GDM1 (cell line): ENCODE data around the gene PCNP.
"Not testable (repeated sequence)": the region's sequence is repeated elsewhere in the genome, so short reads cannot be mapped to it uniquely, and the experiment has no call there.

ENCODE experiments used
- DNase-seq: peaks from one replicate; lab custom pipeline; 2025; lab: John Stamatoyannopoulos, UW

PCNP gene

DNA sequence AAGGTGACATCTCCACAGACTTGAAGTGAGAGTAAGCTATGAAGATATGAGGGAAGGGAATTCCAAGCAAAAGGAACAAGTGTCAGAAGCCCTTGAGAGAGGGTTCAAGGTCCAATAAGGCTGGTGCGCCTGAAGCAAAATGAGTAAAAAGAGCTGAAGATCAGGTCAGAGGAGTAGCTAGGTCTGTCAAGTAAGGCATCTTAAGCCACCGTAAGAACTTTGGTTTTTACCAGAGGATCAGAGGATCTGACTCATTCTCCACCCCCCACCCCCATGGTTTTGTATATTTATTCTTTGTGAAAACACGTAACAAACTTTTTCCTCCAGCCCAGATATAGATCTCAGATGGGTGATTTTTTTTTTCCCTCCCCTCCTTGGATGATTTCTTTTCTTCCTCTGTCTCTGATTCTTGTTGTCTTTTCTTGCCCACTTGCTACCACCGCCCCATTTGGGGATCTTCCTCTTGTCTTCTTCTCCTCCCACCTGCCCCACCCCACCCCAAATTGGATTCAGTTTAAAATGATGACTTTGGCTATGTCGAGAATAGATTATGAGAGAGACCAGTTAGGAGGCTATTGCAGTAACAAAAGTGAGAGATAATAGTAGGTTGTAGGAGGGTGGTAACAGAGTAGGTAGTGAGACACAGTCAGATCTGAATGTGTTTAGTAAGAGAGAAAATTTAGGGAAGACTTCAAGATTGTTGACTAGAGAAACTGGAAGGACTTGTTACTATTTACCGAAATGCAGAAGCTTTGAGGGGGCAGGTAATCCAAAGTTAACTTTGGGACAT is 6.3 kb upstream of the PCNP start:
- no peak for DNase-seq

DNA sequence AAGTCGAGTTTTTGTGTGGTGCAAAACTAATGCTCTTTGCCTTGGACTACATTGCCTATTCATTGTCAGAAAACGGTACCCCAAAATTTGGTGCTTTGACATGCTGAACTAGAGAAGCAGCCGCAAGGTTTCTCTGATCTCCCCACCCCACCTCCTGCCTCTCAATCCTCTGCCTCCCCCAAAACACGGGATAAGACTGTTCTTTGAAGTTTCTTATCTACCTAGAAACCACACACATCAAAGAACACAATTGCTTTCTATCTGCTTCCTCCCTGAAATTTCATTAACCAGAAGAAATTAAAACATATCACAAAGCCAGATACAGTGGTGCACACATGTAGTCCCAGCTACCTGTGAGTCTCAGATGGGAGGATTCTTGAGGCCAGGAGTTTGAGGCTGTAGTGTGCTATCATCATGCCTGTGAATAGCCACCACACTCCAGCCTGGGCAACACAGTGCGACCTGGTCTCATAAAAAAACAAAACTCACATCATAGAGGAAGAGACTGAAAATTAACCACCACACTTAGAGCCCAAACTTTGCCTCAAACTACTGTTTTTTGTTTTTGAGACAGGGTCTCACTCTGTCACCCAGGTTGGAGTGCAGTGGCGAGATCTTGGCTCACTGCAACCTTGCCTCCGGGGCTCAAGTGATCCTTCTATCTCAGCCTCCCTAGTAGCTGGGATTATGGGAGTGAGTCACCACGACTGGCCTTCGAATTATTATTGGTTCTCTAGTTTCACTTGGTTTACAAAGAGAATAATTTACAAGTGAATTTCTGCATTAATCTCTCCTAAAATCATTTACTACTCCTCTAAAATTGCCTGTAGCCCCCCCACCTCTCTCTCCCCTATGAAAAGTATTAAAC is 2.7 kb upstream of the PCNP start:
- DNase-seq: no peak

DNA sequence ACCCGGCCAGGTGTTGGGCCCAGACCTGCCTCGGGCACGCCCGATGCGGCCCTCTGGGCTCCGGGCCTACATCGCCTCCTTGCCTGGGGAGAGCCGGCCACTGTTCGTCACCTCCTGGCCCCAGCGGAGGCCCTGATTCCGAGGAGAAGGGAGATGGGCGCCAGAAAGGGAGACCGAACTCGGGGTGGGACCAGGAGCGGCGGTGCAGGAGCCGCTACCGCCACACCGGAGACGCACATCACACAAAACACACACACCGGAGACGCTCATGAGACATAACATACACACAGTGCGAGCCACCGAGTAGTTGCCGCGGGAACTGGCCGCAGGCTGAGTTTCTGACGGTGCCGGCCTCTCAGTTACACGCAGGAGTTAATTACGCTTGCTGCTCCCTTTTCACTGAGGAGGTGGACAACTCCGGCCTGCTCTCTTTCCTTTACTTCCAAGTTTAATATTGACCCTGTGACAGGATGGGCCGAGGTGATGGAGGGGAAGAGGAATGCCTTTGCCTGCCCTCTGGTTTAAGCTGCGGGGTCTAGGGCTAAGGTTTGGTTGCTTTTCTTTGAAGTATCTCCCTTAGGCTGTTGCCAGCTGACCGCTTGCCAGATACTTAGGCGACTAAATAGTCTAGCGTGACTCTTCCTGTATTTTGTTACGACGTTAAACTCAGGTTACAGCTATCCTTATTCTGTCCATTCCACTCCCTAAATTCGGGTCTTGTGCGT is 570 bp downstream of the PCNP start:
- peak; percentile 39 for DNase-seq

DNA sequence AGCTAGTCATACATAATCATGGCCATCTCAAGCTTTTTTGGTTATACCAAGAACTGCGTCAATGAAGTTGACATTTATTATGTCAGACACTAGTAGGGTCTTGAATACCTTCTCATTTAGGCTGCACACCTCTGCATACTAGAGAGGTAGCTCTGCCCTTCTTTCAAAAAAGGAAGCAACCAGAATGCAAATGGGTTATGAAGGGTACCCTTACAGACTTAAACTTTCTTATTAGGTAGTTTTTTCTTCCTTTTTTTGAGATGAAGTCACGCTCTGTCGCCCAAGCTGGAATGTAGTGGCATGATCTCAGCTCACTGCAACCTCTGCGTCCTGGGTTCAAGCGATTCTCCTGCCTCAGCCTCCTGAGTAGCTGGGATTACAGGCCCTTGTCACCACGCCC is 3.3 kb downstream of the PCNP start:
- DNase-seq: no peak

DNA sequence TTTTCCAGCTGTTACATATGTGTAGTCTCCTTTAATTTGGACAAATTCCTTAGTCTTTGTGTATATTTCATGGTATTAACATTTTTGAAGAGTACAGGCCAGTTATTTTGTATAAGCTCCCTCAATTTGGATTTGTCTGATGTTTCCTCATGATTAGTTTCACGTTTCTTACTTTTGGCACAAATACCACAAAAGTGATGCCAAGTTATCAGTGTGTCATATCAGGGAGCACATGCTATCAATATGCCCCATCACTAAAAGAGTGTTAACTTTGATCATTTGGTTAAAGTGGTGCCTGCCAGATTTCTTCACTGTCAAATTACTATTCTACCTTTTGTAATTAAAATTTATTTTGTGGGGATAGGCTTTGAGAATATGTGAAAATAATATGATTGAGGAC is 14.6 kb downstream of the PCNP start:
- DNase-seq: no peak

DNA sequence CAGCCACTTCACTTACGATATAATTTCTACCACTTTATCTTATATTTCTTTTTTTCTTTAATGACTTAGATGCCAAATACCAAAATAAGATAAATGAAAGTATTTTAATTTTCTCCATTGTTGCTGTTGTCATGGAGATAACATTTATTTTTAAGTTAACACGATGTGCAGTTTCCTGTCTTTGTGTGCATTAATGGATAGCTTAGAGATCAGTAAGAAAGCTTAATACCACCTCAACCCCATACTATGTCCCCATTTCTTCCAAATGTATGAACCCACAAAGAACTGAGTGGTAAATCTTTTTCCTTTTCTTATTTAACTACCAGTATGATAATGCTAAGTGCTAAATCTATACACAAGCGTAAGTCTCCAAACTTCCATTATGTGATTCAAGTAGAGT is 17.1 kb downstream of the PCNP start:
- no peak for DNase-seq

DNA sequence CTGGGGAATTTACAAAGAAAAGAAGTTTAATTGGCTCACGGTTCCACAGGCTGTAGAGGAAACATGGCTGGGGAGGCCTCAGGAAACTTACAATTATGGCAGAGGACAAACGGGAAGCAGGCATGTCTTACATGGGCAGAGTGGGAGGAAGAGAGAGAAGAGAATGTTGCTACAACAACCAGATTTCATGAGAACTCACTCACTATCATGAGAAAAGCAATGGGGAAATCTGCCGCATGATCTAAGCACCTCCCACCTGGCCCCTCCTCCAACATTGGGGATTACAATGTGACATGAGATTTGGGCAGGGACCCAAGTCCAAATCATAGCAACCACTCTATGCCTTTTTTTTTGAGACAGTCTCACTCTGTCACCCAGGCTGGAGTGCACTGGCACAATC is 28.8 kb downstream of the PCNP start:
- no peak for DNase-seq

DNA sequence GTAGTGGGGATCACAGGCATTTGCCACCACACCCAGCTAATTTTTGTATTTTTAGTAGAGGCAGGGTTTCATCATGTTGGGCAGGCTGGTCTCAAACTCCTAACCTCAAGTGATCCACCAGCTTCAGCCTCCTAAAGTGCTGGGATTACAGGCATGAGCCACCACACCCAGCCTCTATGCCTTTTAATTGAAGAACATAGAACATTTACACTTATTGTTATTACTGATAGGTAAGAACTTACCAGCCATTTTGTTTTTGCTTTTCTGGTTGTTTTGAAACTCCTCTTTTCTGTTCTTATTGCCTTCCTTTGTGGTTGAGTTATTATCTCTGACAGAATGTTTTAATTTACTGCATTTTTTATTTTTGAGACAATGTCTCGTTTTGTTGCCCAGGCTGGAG is 29.2 kb downstream of the PCNP start:
- DNase-seq: no peak

DNA sequence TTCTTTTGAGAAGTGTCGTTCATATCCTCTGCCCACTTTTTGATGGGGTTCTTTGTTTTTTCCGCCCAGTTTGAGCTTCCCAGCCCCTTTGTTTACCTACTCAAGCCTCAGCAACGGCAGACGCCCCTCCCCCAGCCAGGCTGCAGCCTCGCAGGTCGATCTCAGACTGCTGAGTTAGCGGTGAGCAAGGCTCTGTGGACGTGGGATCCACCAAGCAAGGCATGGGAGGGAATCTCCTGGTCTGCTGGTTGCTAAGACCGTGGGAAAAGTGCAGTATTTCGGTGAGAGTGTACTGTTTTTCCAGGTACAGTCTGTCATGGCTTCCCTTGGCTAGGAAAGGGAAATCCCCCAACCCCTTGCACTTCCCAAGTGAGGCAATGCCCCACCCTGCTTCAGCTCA is 31.4 kb downstream of the PCNP start:
- DNase-seq: not testable (repeated sequence)

DNA sequence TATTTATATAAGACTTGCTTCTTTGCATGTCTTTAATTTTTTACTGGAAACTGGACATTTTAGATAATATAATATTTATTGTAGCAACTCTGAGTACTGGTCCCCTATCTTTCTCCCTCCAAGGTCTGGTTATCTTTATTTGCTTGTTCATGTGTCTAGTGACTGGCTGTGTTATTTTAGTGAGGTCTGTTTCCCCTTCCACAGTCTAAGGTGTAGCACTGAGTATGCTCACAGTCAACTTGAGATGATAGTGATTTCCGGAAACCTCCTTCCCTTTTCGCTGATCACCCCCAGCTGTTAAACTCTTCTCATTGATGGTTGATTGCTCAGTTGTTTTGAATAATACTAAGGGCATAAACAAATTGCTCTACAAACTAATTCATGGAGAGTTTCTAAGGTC is 37.0 kb downstream of the PCNP start:
- DNase-seq: no peak

DNA sequence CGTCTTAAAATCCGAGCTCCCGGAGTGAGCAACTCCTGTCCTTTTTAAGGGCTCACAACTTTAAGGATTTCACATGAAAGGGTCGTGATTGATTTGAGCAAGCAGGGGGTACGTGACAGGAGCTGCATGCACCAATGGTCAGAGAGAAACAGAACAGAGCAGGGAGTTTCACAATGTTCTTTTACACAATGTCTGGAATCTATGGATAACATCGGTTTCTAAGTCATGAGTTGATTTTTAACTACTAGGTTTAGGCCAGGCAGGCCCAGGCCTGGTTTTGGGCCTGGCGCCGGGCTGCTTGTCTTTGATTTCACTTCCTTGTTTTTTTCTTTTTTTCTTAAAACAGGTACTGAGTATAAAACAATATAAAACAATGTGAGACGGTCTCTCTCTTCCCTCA is 39.0 kb downstream of the PCNP start:
- not testable (repeated sequence) for DNase-seq

DNA sequence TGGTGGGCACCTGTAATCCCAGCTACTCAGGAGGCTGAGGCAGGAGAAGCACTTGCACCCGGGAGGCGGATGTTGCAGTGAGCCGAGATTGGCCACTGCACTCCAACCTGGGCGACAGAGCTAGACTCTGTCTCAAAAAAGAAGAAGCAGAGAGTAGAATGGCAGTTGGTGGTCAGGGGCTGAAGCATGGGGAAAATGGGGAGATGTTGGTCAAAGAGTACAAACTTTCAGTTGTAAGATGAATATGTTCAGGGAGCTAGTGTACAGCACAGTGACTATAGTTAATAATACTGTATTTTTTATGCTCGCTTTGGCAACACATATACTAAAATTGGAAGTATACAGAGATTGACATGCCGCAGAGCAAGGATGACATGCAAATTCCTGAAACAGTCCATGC is 41.5 kb downstream of the PCNP start:
- DNase-seq: no peak

DNA sequence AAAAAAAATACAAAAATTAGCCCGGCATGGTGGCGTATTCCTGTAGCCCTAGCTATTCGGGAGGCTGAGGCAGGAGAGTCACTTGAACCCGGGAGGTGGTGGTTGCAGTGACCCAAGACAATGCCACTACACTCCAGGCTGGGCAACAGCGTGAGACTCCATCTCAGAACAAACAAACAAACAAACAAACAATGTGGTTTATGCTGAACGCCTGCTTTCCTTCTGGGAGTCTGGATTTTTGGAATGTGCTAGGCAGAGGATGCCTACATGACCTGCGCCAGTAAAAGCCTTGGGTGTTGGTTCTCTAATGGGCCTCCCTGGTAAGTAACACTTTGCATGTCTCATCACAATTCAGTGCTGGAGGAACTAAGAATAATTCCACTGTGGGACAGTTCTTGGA is 43.5 kb downstream of the PCNP start:
- no peak for DNase-seq

DNA sequence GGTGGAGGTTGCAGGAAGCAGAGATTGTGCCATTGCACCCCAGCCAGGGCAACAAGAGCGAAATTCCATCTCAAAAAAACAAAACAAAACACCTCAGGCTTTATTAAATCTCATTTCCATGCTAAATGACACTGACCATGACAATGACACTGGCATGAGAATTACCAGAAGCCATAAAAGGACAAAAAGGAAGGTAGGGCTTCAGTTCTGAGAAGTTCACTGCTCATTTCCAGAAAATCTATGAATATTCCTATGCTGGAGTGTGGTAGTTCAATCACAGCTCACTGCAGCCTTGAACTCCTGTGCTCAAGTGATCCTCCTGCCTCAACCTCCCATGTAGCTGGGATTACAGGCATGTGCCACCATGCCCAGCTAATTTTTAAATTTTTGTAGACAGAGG is 44.7 kb downstream of the PCNP start:
- no peak for DNase-seq

DNA sequence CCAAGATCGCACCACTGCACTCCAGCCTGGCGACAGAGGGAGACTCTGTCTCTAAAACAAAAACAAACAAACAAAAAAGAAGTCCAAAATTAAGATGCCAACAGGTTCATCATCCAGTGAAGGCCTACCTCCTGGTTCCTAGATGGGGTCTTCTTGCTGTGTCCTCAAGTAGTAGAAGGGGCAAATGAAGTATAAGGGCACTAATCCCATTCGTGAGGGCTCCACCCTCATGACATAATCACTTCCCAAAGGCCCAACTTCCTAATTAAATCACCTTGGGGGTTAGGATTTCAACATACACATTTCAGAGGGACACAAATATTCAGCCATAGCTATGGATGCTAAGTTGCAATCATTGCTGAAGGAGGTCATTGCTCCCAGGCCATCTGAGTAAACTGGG is 45.8 kb downstream of the PCNP start:
- no peak for DNase-seq

DNA sequence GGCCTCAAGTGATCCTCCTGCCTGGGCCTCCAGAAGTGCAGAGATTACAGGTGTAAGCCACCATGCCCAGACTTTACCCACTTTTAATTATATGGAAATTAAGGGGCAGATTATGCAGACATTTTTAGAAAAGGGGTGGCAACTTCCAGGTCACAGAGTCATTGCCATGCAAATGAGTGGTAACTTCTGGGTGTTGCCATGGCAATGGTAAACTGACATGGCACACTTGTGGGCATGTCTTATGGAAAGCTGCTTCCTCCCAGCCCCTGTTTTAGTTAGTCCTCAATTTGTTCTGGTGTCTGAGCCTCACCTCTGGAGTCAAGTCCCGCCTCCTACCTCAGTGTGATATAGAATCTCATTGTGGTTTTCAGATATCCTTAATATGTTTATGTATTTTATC is 49.7 kb downstream of the PCNP start:
- no peak for DNase-seq

DNA sequence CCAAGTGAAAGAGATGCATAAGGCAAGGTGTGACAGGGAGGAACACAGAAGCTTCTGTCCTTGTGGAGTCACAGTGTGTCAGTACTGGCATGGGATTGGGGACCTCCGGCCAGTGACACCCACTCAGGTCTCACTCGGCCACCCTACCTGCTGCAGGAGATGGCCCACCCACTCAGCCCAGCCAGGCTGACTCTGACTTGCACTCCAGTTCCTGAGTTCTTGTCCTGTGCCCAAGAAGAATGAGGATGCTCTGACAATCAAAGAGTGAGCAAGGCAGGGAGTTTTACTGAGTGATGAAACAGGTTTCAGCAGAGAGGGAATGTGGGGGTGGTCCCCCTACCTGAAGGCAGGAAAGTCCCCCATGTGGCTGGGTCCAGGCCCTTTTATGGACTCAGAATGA is 50.9 kb downstream of the PCNP start:
- DNase-seq: no peak

DNA sequence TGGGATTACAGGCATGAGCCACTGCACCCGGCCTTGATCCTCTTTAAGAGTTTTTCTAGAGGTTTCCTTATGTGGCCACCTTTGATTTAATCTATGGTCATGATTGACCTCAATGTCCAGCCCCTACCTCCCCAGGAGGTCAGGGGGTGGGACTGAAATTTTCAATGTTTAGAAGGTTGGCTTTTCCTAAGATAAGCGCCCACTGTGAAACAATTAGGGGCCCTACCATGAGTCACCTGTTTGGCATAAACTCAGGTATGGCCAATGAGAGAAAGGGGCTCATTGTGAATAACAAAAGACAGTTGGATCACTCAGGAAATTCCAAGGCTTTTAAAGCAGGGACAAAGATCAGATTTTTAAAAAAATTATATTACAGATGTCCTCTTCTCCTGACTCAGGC is 51.9 kb downstream of the PCNP start:
- DNase-seq: no peak

DNA sequence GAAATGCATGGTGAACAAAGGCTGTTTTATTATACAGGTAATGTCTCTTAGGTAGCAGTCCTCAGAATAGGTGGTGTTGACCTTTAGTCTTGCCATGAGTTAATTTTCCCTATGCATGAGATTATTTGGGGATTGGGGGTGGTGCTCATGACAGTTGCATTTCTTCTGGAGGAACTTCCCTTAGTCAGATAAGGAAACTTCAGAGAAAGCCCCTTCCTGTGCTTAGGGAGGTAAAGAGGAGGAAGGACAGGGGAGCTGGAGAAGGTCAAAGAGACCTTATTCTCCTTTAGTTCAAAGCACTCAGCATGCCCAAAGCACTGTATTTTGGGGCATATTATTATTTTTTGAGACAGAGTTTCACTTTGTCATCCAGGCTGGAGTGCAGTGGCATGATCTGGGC is 55.2 kb downstream of the PCNP start:
- no peak for DNase-seq

DNA sequence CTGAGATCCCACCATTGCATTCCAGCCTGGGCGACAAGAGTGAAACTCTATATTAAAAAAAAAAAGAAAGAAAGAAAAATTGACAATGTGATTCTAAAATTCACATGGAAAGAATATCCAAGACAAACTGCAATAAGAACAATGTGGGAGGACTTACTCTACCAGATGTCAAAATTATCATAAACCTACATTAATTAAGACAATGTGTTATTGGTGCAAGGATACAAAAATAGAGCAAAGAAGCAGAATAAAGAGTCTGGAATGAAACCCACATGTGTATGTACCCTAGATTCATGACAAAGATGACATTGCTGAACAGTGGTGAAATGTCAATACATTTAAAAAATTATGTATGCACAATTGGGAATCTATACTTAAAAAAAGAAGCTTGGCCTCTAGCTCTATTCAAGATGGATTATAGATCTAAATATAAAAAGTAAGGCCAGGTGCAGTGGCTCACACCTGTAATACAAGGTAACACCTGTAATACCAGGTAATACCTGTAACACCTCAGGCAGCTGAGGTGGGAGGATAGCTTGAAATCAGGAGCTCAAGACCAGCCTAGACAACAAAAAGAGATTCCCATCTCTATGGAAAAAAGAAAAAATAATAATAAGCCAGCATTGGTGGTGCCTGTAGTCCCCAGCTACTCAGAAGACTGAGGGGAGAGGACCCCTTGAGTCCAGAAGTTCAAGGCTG is 57.3 kb downstream of the PCNP start:
- no peak for DNase-seq

DNA sequence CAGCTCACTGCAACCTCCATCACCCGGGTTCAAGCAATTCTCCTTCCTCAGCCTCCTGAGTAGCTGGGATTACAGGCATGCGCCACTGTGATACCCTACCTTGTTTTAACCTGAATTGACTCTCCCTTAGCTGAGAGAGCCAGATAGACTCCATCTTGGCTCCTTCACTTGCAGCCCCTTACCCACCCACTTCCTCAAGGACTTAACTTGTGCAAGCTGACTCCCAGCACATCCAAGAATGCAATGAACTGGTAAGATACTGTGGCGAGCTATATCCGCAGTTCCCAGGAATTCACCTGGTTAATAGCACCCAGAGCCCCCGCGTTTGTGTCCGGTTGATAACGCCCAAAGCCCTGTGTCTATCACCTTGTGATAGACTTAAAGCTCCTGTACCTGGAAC is 58.0 kb downstream of the PCNP start:
- DNase-seq: not testable (repeated sequence)

DNA sequence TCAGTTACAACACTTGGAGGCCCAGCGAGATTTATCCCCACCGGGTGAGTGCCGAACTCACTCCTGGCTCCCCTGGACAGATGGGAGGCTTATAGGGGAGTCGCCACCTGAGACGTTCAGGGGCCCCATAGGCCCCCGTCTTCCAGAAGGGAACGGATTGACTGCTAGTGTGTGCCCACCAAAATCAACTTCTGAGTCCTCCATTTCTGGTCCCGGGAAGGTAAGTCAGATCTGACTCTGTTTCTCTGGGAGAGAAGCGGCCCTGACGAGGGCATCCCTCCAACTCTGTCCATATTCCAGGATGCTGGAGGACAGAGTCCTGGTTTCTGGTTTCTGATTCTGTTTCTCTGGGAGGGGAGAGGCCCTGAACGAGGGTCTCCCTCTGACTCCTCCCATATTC is 58.6 kb downstream of the PCNP start:
- no peak for DNase-seq
